ENCODE results near the gene PRKAA2. TPM values are rescaled to one million over a fixed set of nuclear protein-coding genes. Genes with fewer than 3 reads are reported as not detected.
"Not testable (repeated sequence)": the region's sequence is repeated elsewhere in the genome, so short reads cannot be mapped to it uniquely, and the experiment has no call there.

Gene PRKAA2
- 1 to 10 TPM; 1.6 to 6.8 TPM for total RNA-seq

- intact Hi-C loops (cut with DNase I), result no loop called here
- H3K9ac ChIP-seq (ENCODE audit: low read depth in 2 of 2, low read length in 2 of 2), result peak within 1 kb of the TSS in 1 of 2 donors; percentile 39
- peak; percentile 34 for DNase-seq
- TF ChIP-seq, protein P1, sequence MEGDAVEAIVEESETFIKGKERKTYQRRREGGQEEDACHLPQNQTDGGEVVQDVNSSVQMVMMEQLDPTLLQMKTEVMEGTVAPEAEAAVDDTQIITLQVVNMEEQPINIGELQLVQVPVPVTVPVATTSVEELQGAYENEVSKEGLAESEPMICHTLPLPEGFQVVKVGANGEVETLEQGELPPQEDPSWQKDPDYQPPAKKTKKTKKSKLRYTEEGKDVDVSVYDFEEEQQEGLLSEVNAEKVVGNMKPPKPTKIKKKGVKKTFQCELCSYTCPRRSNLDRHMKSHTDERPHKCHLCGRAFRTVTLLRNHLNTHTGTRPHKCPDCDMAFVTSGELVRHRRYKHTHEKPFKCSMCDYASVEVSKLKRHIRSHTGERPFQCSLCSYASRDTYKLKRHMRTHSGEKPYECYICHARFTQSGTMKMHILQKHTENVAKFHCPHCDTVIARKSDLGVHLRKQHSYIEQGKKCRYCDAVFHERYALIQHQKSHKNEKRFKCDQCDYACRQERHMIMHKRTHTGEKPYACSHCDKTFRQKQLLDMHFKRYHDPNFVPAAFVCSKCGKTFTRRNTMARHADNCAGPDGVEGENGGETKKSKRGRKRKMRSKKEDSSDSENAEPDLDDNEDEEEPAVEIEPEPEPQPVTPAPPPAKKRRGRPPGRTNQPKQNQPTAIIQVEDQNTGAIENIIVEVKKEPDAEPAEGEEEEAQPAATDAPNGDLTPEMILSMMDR (IDR thresholded peaks at IDR 0.05), result no peak
- peak within 1 kb of the TSS; percentile 56 for H3K27ac ChIP-seq
- no peaks in the 10 kb centered on the region for H3K27me3 ChIP-seq
- no peaks in the 10 kb centered on the region for H3K9me3 ChIP-seq
- no peaks in the 10 kb centered on the region for H3K36me3 ChIP-seq
- H3K4me3 ChIP-seq, result peak within 1 kb of the TSS; percentile 54
- H3K4me1 ChIP-seq, result no peaks in the 10 kb centered on the region
These were observed at the start of gene PRKAA2 for GRCh38 chr1:56644919-56645676. PRKAA2 (plus strand) TSS chr1:56645314; CDS start chr1:56645388, 74 bp downstream.

- H3K4me1 ChIP-seq; intact Hi-C loops (cut with DNase I); H3K9me3 ChIP-seq; H3K27me3 ChIP-seq; DNase-seq; H3K9ac ChIP-seq (ENCODE audit: low read depth in 2 of 2, low read length in 2 of 2); H3K27ac ChIP-seq; H3K4me3 ChIP-seq; H3K36me3 ChIP-seq: not testable (repeated sequence)
These were observed 49.5 kb upstream of the PRKAA2 start for GRCh38 chr1:56595397-56596191.

DNA sequence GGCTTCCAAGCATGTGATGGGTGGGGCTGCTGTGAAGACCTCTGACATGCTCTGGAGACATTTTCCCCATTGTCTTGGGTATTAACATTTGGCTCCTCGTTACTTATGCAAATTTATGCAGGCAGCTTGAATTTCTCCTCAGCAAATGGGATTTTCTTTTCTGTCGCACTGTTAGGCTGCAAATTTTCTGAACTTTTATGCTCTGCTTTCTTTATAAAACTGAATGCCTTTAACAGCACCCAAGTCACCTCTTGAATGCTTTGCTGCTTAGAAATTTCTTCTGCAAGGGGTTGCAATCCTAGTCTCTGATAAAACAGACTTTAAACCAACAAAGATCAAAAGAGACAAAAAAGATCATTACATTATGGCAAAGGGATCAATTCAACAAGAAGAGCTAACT, 35.0 kb upstream of the PRKAA2 start:
- H3K27me3 ChIP-seq; H3K27ac ChIP-seq; H3K36me3 ChIP-seq; intact Hi-C loops (cut with DNase I); DNase-seq; H3K9me3 ChIP-seq; H3K9ac ChIP-seq (ENCODE audit: low read depth in 2 of 2, low read length in 2 of 2); H3K4me1 ChIP-seq; H3K4me3 ChIP-seq: not testable (repeated sequence)

- H3K4me1 ChIP-seq; H3K9me3 ChIP-seq; DNase-seq; H3K27me3 ChIP-seq; H3K27ac ChIP-seq; H3K9ac ChIP-seq (ENCODE audit: low read depth in 2 of 2, low read length in 2 of 2); H3K4me3 ChIP-seq; H3K36me3 ChIP-seq; intact Hi-C loops (cut with DNase I): not testable (repeated sequence)
These were observed 34.3 kb upstream of the PRKAA2 start for GRCh38 chr1:56610770-56611169.

DNA sequence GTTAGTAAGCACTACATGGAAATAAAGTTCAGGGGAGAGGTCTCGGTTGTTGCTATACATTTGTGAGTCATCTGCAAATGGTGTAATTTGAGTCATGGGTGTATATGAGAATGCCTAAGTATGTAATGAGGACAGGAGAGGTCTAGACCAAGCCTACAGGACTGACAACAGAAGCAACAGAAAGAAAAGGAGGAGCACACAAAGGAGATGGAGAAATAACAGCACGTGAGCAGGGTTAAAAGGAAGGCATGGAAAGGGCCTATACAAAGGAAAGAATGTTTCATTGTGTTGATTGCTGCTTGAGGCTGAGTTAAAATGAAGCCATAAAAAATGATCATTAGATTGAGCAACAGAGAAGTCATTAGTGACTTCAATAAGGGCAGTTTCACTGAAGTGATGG, 28.0 kb upstream of the PRKAA2 start:
- H3K4me3 ChIP-seq, result no peak overlapping the region
- intact Hi-C loops (cut with DNase I), result no loop called here
- no peaks in the 10 kb centered on the region for H3K27me3 ChIP-seq
- H3K9me3 ChIP-seq, result no peaks in the 10 kb centered on the region
- no peaks in the 10 kb centered on the region for H3K4me1 ChIP-seq
- H3K9ac ChIP-seq (ENCODE audit: low read depth in 2 of 2, low read length in 2 of 2), result no peak overlapping the region
- DNase-seq, result no peak
- H3K27ac ChIP-seq, result no peak overlapping the region
- TF ChIP-seq, protein P1 (IDR thresholded peaks at IDR 0.05), result no peak
- H3K36me3 ChIP-seq, result no peaks in the 10 kb centered on the region

- Histone ChIP-seq H3K36me3 (no peaks in the 10 kb centered on the region), H3K9ac (ENCODE audit: low read depth in 2 of 2, low read length in 2 of 2) (no peak overlapping the region), H3K4me3 (no peak overlapping the region), H3K4me1 (no peaks in the 10 kb centered on the region), H3K27ac (no peak overlapping the region), H3K9me3 (no peaks in the 10 kb centered on the region), H3K27me3 (no peaks in the 10 kb centered on the region)
- no peak for DNase-seq
- intact Hi-C loops (cut with DNase I), result no loop called here
- TF ChIP-seq, protein P1 (IDR thresholded peaks at IDR 0.05), result no peak
These were observed 19.2 kb upstream of the PRKAA2 start for GRCh38 chr1:56625819-56626440.
